HG03520 (cell line): ENCODE data around the gene ST8SIA6.

Experiments used
- ATAC-seq: cut with Tn5 transposase; IDR thresholded peaks from one replicate; pipeline ENCODE4 v1.9.1; 2021; ENCODE audit warnings: mild to moderate bottlenecking, moderate library complexity; ENCODE audit not compliant: unreplicated experiment

ST8SIA6 gene

GRCh38 chr10:17276756-17277424, 177.5 kb downstream of the ST8SIA6 start:
- no peak for ATAC-seq

GRCh38 chr10:17273403-17273802, 181.0 kb downstream of the ST8SIA6 start:
- no peak for ATAC-seq

- ATAC-seq = no peak
These were observed 181.7 kb downstream of the ST8SIA6 start for GRCh38 chr10:17272648-17273047.
